Muscle of back (tissue), 11 donors: ENCODE data around the gene AKIRIN2. TPM values are rescaled to one million over a fixed set of nuclear protein-coding genes. Genes with fewer than 3 reads are reported as not detected.
"Not testable (repeated sequence)": the region's sequence is repeated elsewhere in the genome, so short reads cannot be mapped to it uniquely, and the experiment has no call there.

Source experiments
- DNase-seq, 3 donors: peaks; one replicate each; pipeline versions ENCODE4 v3.0.0 to v3.0.0-alpha.2; 2013
- polyA plus RNA-seq, 10 donors: library from polyadenylated mRNA; unstranded; fragments of 120-200 nt; gene quantifications; one replicate each; pipeline ENCODE4 v1.2.1, GENCODE V29; 2013; ENCODE audit not compliant: insufficient read length in 10 of 10

AKIRIN2 gene
- polyA plus RNA-seq, 10 donors: 35.6 to 45.7 (median 41.5) TPM

- no peak for DNase-seq
Measured at GRCh38 chr6:87722540-87723169, 20.6 kb upstream of the AKIRIN2 start.

GRCh38 chr6:87721311-87721710 lies 19.3 kb upstream of the AKIRIN2 start:
- no peak for DNase-seq

- DNase-seq: no peak
Measured at GRCh38 chr6:87718662-87719433, 16.8 kb upstream of the AKIRIN2 start.

GRCh38 chr6:87716928-87717614 lies 15.0 kb upstream of the AKIRIN2 start:
- DNase-seq: no peak

- no peak for DNase-seq
Measured at GRCh38 chr6:87714093-87714842, 12.2 kb upstream of the AKIRIN2 start.

GRCh38 chr6:87712713-87713112 lies 10.7 kb upstream of the AKIRIN2 start:
- DNase-seq: not testable (repeated sequence)

- DNase-seq: no peak
Measured at GRCh38 chr6:87710090-87710489, 8.1 kb upstream of the AKIRIN2 start.

GRCh38 chr6:87708581-87709427 lies 6.8 kb upstream of the AKIRIN2 start:
- not testable (repeated sequence) for DNase-seq

- DNase-seq: peak in 1 of 3 donors; percentile 60
Measured at GRCh38 chr6:87706187-87706966, 4.3 kb upstream of the AKIRIN2 start.

- DNase-seq: no peak
Measured at GRCh38 chr6:87705070-87705691, 3.1 kb upstream of the AKIRIN2 start.

GRCh38 chr6:87703039-87703438 lies 1.0 kb upstream of the AKIRIN2 start:
- not testable (repeated sequence) for DNase-seq

- DNase-seq: no peak
Measured at GRCh38 chr6:87702589-87702945, 534 bp upstream of the AKIRIN2 start.

- no peak for DNase-seq
Measured at GRCh38 chr6:87701344-87701675, 723 bp downstream of the AKIRIN2 start.

GRCh38 chr6:87700397-87701343 lies 1.4 kb downstream of the AKIRIN2 start:
- peak; percentile 78 to 92 (median 79) for DNase-seq

- DNase-seq: peak in 1 of 3 donors; percentile 41
Measured at GRCh38 chr6:87699576-87699975, 2.5 kb downstream of the AKIRIN2 start.

GRCh38 chr6:87698547-87699006 lies 3.5 kb downstream of the AKIRIN2 start:
- DNase-seq: peak in 1 of 3 donors; percentile 36

- peak; percentile 56 to 91 (median 75) for DNase-seq
Measured at GRCh38 chr6:87697581-87698546, 4.2 kb downstream of the AKIRIN2 start.
